Measurements from ENCODE around the gene SCFD2.

DNA sequence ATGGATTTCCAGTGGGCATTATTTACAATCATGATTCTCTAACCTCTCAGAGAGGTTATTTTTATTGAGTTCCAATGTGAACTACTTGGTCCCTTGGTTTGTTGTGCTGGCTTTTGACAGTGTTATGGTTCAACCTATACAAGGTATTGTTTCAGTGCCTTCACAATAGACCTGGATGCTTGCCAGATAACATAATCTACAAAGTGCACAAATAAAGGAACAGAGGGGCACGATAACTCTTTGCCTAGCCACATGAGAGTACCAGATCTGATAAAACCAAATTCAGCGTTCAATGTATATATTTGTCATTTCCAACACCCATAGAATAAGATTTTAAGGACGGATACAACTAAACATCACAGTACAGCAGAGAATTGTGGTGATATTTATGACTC is 382.9 kb downstream of the SCFD2 start:
- TF ChIP-seq, protein P1, sequence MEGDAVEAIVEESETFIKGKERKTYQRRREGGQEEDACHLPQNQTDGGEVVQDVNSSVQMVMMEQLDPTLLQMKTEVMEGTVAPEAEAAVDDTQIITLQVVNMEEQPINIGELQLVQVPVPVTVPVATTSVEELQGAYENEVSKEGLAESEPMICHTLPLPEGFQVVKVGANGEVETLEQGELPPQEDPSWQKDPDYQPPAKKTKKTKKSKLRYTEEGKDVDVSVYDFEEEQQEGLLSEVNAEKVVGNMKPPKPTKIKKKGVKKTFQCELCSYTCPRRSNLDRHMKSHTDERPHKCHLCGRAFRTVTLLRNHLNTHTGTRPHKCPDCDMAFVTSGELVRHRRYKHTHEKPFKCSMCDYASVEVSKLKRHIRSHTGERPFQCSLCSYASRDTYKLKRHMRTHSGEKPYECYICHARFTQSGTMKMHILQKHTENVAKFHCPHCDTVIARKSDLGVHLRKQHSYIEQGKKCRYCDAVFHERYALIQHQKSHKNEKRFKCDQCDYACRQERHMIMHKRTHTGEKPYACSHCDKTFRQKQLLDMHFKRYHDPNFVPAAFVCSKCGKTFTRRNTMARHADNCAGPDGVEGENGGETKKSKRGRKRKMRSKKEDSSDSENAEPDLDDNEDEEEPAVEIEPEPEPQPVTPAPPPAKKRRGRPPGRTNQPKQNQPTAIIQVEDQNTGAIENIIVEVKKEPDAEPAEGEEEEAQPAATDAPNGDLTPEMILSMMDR (IDR thresholded peaks at IDR 0.05; ENCODE audit: poor library complexity, severe bottlenecking) = no peak
- TF ChIP-seq, protein P2, sequence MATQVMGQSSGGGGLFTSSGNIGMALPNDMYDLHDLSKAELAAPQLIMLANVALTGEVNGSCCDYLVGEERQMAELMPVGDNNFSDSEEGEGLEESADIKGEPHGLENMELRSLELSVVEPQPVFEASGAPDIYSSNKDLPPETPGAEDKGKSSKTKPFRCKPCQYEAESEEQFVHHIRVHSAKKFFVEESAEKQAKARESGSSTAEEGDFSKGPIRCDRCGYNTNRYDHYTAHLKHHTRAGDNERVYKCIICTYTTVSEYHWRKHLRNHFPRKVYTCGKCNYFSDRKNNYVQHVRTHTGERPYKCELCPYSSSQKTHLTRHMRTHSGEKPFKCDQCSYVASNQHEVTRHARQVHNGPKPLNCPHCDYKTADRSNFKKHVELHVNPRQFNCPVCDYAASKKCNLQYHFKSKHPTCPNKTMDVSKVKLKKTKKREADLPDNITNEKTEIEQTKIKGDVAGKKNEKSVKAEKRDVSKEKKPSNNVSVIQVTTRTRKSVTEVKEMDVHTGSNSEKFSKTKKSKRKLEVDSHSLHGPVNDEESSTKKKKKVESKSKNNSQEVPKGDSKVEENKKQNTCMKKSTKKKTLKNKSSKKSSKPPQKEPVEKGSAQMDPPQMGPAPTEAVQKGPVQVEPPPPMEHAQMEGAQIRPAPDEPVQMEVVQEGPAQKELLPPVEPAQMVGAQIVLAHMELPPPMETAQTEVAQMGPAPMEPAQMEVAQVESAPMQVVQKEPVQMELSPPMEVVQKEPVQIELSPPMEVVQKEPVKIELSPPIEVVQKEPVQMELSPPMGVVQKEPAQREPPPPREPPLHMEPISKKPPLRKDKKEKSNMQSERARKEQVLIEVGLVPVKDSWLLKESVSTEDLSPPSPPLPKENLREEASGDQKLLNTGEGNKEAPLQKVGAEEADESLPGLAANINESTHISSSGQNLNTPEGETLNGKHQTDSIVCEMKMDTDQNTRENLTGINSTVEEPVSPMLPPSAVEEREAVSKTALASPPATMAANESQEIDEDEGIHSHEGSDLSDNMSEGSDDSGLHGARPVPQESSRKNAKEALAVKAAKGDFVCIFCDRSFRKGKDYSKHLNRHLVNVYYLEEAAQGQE (IDR thresholded peaks at IDR 0.05; ENCODE audit: borderline replicate concordance) = no peak
- TF ChIP-seq POLR2AphosphoS5 (IDR thresholded peaks at IDR 0.05) (no peak), RAD21 (conservative IDR thresholded peaks at IDR 0.05) (no peak), EZH2 (IDR thresholded peaks at IDR 0.05; ENCODE audit: borderline replicate concordance, insufficient read depth, low read length, poor library complexity, severe bottlenecking) (no peak), EP300 (conservative IDR thresholded peaks at IDR 0.05; ENCODE audit: poor library complexity, severe bottlenecking) (no peak), SMC3 (conservative IDR thresholded peaks at IDR 0.05; ENCODE audit: poor library complexity) (no peak), MXI1 (conservative IDR thresholded peaks at IDR 0.05; ENCODE audit: poor library complexity, severe bottlenecking) (no peak), TAF1 (IDR thresholded peaks at IDR 0.05; ENCODE audit: low read depth) (no peak)
